ENCODE results near the gene FAM174A. TPM values are rescaled to one million over a fixed set of nuclear protein-coding genes. Genes with fewer than 3 reads are reported as not detected.

Gene FAM174A
- total RNA-seq, 1 experiment from 2014 or later: 6.4 TPM

- Mint-ChIP-seq H3K36me3 (no peaks in the 10 kb centered on the region), H3K27me3 (ENCODE audit: low read depth) (no peaks in the 10 kb centered on the region), H3K4me3 (no peak overlapping the region), H3K27ac (no peak overlapping the region), H3K9me3 (peaks cover 4% of the 10 kb centered on the region), H3K4me1 (peaks cover 6% of the 10 kb centered on the region)
- ChIA-PET POLR2A (interaction anchor here (0.7 kb wide), 1 partner anchor 193 kb away, joined by 3 read pairs; no protein-coding TSS in a partner anchor), CTCF (no interaction called here)
- no peak for TF ChIP-seq ZNF263 (CRISPR knock-in tag; IDR thresholded peaks at IDR 0.05; ENCODE audit: low read depth)
- TF ChIP-seq PRDM15 (CRISPR knock-in tag; IDR thresholded peaks at IDR 0.05): no peak
- TF ChIP-seq MYBL2 (CRISPR knock-in tag; IDR thresholded peaks at IDR 0.05): no peak
- TF ChIP-seq ZBTB43 (CRISPR knock-in tag; IDR thresholded peaks at IDR 0.05): no peak
- TF ChIP-seq JAZF1 (CRISPR knock-in tag; IDR thresholded peaks at IDR 0.05): no peak
- no peak for TF ChIP-seq ATF6 (CRISPR knock-in tag; IDR thresholded peaks at IDR 0.05)
- TF ChIP-seq SMAD4 (CRISPR knock-in tag; IDR thresholded peaks at IDR 0.05): no peak
- TF ChIP-seq ZBTB21 (CRISPR knock-in tag; IDR thresholded peaks at IDR 0.05; ENCODE audit: borderline replicate concordance): no peak
- TF ChIP-seq NR1H2 (CRISPR knock-in tag; IDR thresholded peaks at IDR 0.05): no peak
- TF ChIP-seq USF2 (CRISPR knock-in tag; IDR thresholded peaks at IDR 0.05): no peak
- no peak for TF ChIP-seq PRRX2 (CRISPR knock-in tag; IDR thresholded peaks at IDR 0.05)
- TF ChIP-seq IRF1 (CRISPR knock-in tag; IDR thresholded peaks at IDR 0.05): no peak
- TF ChIP-seq ZNF232 (CRISPR knock-in tag; IDR thresholded peaks at IDR 0.05): no peak
- TF ChIP-seq FOXP4 (CRISPR knock-in tag; IDR thresholded peaks at IDR 0.05): no peak
- TF ChIP-seq FOXJ3 (CRISPR knock-in tag; IDR thresholded peaks at IDR 0.05; ENCODE audit: borderline replicate concordance): no peak
- TF ChIP-seq NFE2L1 (CRISPR knock-in tag; IDR thresholded peaks at IDR 0.05): no peak
- no peak for TF ChIP-seq STAT6 (CRISPR knock-in tag; conservative IDR thresholded peaks at IDR 0.05; ENCODE audit: low read depth)
- TF ChIP-seq ESRRA (CRISPR knock-in tag; IDR thresholded peaks at IDR 0.05; ENCODE audit: borderline replicate concordance): no peak
- DNase-seq (ENCODE audit: low spot score): no peak
- no peak for ATAC-seq
These were observed 88.5 kb downstream of the FAM174A start for GRCh38 chr5:100623719-100624118.

Data from WTC11 (cell line).